ENCODE data around the gene MAPK14.

DNA sequence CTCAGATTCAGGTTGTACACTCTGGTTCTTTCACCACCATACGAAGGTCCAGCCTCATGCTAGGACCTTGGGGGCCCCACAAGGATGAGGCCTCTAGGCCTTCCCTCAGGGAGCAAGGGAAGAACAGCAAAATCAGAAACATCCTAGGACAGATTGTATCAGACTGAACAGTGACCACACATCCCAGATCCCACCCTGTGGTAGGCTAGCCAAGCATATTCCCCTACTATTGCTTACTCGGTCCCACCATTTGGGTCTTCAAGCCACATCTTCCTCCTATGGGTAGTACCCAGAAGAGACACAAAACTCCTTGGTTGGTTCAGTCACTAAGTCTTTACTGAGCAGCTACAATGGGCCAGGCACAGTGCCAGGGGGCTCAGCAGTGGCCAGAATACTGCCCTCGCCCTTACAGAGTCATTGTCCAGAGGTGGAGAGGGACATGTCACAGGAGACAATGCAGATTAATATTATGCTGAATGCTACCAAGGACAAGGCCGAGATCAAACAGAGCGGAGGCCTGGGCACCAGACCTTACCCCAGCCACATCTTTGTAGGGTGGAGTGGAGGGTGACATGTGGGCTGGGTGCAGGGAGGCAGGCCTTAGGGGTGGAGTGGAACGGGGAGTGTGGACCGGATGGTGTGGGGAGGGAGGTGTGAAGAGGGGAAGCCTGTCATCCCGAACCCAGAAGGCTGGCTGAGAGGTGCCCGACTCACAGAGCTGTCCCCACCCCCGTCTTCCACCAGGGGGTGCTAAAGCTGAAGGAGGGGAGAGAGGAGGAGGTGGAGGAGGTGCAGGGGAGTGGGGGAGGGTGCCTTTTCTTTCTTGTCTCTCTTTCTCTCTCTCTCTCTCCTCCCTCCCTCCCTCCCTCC is 95.9 kb downstream of the MAPK14 start:
- TF ChIP-seq, protein P1, sequence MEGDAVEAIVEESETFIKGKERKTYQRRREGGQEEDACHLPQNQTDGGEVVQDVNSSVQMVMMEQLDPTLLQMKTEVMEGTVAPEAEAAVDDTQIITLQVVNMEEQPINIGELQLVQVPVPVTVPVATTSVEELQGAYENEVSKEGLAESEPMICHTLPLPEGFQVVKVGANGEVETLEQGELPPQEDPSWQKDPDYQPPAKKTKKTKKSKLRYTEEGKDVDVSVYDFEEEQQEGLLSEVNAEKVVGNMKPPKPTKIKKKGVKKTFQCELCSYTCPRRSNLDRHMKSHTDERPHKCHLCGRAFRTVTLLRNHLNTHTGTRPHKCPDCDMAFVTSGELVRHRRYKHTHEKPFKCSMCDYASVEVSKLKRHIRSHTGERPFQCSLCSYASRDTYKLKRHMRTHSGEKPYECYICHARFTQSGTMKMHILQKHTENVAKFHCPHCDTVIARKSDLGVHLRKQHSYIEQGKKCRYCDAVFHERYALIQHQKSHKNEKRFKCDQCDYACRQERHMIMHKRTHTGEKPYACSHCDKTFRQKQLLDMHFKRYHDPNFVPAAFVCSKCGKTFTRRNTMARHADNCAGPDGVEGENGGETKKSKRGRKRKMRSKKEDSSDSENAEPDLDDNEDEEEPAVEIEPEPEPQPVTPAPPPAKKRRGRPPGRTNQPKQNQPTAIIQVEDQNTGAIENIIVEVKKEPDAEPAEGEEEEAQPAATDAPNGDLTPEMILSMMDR (conservative IDR thresholded peaks at IDR 0.05): peak; percentile 77
- TF ChIP-seq EZH2 (IDR thresholded peaks at IDR 0.05; ENCODE audit: low read depth): no peak

Data from PC-9 (cell line).